HEK293 (cell line): ENCODE results near the gene WASF1.

Experiments used
- ZNF830 ChIP-seq: fragments of 450-650 bp; IDR thresholded peaks from 2 replicates; pipeline ENCODE4 v1.5.0; 2018; ENCODE audit warnings: missing biosample characterization, missing genetic modification characterization, low read depth, mild to moderate bottlenecking, moderate library complexity
- TF ChIP-seq, protein P1 (sequence below): fragments of 450-650 bp; formaldehyde crosslinking; IDR thresholded peaks from 2 replicates; pipeline ENCODE4 v1.5.1; 2016; ENCODE audit warnings: missing biosample characterization, missing genetic modification characterization

- TF ChIP-seq, protein P1, sequence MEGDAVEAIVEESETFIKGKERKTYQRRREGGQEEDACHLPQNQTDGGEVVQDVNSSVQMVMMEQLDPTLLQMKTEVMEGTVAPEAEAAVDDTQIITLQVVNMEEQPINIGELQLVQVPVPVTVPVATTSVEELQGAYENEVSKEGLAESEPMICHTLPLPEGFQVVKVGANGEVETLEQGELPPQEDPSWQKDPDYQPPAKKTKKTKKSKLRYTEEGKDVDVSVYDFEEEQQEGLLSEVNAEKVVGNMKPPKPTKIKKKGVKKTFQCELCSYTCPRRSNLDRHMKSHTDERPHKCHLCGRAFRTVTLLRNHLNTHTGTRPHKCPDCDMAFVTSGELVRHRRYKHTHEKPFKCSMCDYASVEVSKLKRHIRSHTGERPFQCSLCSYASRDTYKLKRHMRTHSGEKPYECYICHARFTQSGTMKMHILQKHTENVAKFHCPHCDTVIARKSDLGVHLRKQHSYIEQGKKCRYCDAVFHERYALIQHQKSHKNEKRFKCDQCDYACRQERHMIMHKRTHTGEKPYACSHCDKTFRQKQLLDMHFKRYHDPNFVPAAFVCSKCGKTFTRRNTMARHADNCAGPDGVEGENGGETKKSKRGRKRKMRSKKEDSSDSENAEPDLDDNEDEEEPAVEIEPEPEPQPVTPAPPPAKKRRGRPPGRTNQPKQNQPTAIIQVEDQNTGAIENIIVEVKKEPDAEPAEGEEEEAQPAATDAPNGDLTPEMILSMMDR (tag by site-specific recombination): no peak
- no peak for TF ChIP-seq ZNF830 (tag by site-specific recombination)
Observed at GRCh38 chr6:110216140-110216539, 36.7 kb upstream of the WASF1 start.
